ENCODE results near the gene KMT5B. TPM values are rescaled to one million over a fixed set of nuclear protein-coding genes. Genes with fewer than 3 reads are reported as not detected.

The KMT5B gene
- total RNA-seq, 1 donor from 2014 or later: 59.4 TPM

DNA sequence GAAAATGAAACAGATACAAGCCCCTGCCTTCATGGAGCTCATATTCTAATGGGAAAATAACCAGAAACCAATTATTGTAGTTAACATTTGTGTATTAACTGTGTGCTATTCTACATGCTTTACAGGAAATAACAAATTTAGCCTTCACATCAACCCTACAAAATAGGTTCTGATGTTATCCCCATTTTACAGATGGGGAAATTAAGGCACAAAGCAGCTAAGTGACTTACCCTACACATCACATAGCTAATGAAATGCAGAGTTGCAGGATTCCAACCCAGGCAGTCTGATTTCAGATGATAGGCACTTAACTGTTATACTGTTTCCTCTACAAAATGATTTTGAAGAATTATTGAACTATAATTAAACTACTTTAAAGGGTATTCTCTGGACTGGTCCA is 43.7 kb downstream of the KMT5B start:
- Mint-ChIP-seq H3K4me3 (ENCODE audit: unreplicated experiment) (no peak overlapping the region), H3K27me3 (ENCODE audit: unreplicated experiment) (no peaks in the 10 kb centered on the region), H3K9me3 (ENCODE audit: unreplicated experiment) (no peaks in the 10 kb centered on the region), H3K36me3 (ENCODE audit: unreplicated experiment) (peaks cover 48% of the 10 kb centered on the region), H3K27ac (ENCODE audit: unreplicated experiment) (no peak overlapping the region), H3K4me1 (ENCODE audit: unreplicated experiment) (no peaks in the 10 kb centered on the region)
- no peak for DNase-seq (ENCODE audit: extremely low spot score, unreplicated experiment)
- TF ChIP-seq, protein P1, sequence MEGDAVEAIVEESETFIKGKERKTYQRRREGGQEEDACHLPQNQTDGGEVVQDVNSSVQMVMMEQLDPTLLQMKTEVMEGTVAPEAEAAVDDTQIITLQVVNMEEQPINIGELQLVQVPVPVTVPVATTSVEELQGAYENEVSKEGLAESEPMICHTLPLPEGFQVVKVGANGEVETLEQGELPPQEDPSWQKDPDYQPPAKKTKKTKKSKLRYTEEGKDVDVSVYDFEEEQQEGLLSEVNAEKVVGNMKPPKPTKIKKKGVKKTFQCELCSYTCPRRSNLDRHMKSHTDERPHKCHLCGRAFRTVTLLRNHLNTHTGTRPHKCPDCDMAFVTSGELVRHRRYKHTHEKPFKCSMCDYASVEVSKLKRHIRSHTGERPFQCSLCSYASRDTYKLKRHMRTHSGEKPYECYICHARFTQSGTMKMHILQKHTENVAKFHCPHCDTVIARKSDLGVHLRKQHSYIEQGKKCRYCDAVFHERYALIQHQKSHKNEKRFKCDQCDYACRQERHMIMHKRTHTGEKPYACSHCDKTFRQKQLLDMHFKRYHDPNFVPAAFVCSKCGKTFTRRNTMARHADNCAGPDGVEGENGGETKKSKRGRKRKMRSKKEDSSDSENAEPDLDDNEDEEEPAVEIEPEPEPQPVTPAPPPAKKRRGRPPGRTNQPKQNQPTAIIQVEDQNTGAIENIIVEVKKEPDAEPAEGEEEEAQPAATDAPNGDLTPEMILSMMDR (IDR thresholded peaks at IDR 0.05): no peak

DNA sequence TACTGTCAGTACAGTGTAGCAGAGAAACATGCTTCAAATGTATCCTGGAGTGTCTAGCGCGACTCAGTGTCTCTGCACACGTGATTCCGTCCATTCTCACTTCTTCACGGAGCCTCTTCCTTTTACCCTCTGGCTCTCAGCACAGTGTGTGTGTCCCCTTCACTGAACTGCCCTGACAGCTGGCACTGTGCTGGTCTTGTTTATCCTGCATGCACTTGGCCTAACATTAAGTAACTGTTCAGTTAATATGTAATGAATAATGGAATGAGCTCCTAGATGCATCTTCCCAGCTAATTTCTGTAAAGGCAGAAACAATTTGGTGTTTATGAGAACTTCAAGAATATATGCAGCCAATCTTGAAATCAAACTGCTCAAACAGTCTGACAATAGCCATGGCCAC is 44.4 kb downstream of the KMT5B start:
- TF ChIP-seq, protein P1 (IDR thresholded peaks at IDR 0.05): no peak
- DNase-seq (ENCODE audit: extremely low spot score, unreplicated experiment): no peak
- Mint-ChIP-seq H3K27me3 (ENCODE audit: unreplicated experiment) (no peaks in the 10 kb centered on the region), H3K9me3 (ENCODE audit: unreplicated experiment) (no peaks in the 10 kb centered on the region), H3K4me3 (ENCODE audit: unreplicated experiment) (no peak overlapping the region), H3K4me1 (ENCODE audit: unreplicated experiment) (no peaks in the 10 kb centered on the region), H3K27ac (ENCODE audit: unreplicated experiment) (no peak overlapping the region), H3K36me3 (ENCODE audit: unreplicated experiment) (peaks cover 47% of the 10 kb centered on the region)

DNA sequence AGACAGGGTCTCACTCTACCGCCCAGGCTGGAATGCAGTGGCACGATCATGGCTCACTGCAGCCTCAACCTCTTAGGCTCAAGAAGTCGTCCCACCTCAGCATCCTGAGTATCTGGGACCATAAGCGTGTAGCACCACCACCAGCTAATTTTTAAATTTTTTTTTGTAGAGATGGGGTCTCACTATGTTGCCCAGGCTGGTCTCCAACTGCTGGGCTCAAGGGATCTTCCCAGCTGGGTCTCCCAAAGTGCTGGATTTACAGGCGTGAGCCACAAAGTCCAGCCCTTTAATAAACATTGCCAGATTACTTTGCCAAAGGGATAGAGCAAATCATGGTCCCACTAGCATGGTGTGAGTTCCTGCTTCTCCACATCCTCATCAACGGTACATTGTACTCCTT is 45.6 kb downstream of the KMT5B start:
- H3K9me3 Mint-ChIP-seq (ENCODE audit: unreplicated experiment): no peaks in the 10 kb centered on the region
- H3K36me3 Mint-ChIP-seq (ENCODE audit: unreplicated experiment): peaks cover 49% of the 10 kb centered on the region
- no peak overlapping the region for H3K27ac Mint-ChIP-seq (ENCODE audit: unreplicated experiment)
- H3K4me1 Mint-ChIP-seq (ENCODE audit: unreplicated experiment): no peaks in the 10 kb centered on the region
- H3K4me3 Mint-ChIP-seq (ENCODE audit: unreplicated experiment): no peak overlapping the region
- H3K27me3 Mint-ChIP-seq (ENCODE audit: unreplicated experiment): no peaks in the 10 kb centered on the region
- no peak for DNase-seq (ENCODE audit: extremely low spot score, unreplicated experiment)
- TF ChIP-seq, protein P1 (IDR thresholded peaks at IDR 0.05): no peak

DNA sequence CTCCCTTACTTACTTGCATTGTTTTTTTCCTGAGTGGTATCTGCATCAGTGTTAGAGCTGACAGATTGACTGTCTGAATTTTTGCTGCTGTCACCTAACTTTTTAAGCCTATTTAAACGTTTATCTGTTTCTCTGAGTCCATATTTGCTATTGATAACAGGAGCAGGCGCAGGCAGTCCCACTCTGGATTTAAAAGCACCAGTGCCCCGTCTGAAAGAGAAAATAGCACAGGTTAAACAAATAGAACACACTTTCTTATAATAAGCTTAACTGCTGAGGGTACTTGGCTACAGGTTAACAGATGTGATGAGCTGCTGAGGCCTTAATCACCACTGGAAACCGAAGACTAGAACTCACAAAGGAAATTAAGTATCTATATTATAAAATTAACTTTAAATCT is 46.1 kb downstream of the KMT5B start:
- Mint-ChIP-seq H3K27me3 (ENCODE audit: unreplicated experiment) (no peaks in the 10 kb centered on the region), H3K27ac (ENCODE audit: unreplicated experiment) (no peak overlapping the region), H3K9me3 (ENCODE audit: unreplicated experiment) (no peaks in the 10 kb centered on the region), H3K4me3 (ENCODE audit: unreplicated experiment) (no peak overlapping the region), H3K36me3 (ENCODE audit: unreplicated experiment) (peaks cover 54% of the 10 kb centered on the region), H3K4me1 (ENCODE audit: unreplicated experiment) (no peaks in the 10 kb centered on the region)
- DNase-seq (ENCODE audit: extremely low spot score, unreplicated experiment): no peak
- TF ChIP-seq, protein P1 (IDR thresholded peaks at IDR 0.05): no peak

DNA sequence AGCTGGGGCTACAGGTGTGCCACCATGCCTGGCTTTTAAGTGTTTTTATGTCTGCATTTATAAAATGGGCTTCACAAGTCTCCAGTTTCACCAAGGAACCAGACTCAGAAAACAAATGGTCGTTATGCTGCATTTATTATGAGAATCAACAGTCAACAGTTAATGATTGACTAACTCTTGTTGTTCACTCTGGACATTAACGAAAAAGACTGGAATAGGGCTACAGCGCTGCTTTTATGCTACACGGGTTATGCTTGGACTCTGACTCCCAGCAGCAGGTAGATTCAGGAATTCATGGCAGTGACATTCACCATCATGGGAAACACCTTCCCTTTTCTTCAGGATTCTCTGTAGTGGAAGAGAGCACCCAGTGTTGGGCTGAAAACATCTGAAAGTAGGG is 47.5 kb downstream of the KMT5B start:
- H3K36me3 Mint-ChIP-seq (ENCODE audit: unreplicated experiment): peaks cover 53% of the 10 kb centered on the region

More for the DNA sequence above, 47.5 kb downstream of the KMT5B start:
- Mint-ChIP-seq H3K4me1 (ENCODE audit: unreplicated experiment) (no peaks in the 10 kb centered on the region), H3K9me3 (ENCODE audit: unreplicated experiment) (no peaks in the 10 kb centered on the region), H3K4me3 (ENCODE audit: unreplicated experiment) (no peak overlapping the region), H3K27ac (ENCODE audit: unreplicated experiment) (no peak overlapping the region), H3K27me3 (ENCODE audit: unreplicated experiment) (no peaks in the 10 kb centered on the region)
- DNase-seq (ENCODE audit: extremely low spot score, unreplicated experiment): no peak
- TF ChIP-seq, protein P1 (IDR thresholded peaks at IDR 0.05): no peak

All from osteocyte (in vitro differentiated cells).